Stimulated activated CD8-positive, alpha-beta memory T cell treated with anti-CD3 and anti-CD28 coated beads, Interleukin-15, amount 100 ng/mL, for 4 hours (primary cell): ENCODE measurements around the gene HPSE2.
A peak's percentile ranks its signal among the peaks of the same experiment; 100 is the strongest.
"Not testable (repeated sequence)": the region's sequence is repeated elsewhere in the genome, so short reads cannot be mapped to it uniquely, and the experiment has no call there.

Experiments
- DNase-seq, 2 donors: peaks; one replicate each; pipeline ENCODE4 v3.0.0-alpha.2; 2020; ENCODE audit warnings: low read depth in 2 of 2

HPSE2 gene

DNA sequence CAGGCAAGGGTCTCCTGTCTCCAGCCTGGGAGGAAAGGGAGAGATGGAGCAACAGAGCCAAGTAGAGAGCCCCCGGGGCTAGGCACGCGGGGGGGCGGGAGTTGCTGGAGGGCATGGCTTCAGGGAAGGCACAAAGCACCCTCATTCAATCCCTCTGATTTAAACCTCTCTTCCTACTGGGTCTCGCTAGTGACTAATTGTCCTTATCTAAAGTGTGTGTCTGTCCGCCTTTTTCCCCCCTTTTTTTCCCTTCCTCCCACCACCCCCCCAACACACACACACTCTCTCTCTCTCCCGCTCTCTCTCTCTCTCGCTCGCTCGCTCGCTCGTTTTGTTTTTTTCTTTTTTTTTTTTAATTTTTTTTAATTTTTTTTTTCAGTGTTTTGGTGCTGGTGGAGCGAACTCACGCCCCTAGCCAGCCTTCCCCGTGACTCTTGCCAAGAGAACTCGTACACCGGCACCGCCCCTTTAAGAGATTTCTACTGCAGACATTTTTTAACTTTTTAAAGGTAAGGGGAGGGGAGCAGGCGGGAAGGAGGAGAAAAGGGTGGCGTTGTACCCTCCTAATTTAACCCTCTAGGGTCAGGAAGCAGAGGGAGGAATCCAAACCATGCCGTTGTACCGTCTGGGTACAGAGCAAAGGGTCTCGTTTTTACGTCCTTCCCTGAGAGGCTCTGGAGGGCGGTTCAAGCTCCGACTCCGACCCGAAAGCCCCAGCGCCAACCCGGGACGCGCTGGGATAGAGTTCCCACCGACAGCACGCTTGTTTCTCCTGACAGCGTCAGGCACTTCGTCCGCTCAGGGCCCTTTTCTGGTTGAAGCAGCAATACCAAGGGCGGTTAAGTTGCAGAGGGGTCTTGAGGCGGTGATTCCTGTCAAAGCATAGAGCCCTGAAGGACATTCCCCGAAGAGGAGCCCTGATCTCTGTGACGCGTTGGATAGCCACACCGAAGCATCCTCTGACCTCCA lies at the start of gene HPSE2:
Gene HPSE2 (minus strand): TSS at position 195 of the 969 bp plus-strand sequence.
- DNase-seq: no peak

DNA sequence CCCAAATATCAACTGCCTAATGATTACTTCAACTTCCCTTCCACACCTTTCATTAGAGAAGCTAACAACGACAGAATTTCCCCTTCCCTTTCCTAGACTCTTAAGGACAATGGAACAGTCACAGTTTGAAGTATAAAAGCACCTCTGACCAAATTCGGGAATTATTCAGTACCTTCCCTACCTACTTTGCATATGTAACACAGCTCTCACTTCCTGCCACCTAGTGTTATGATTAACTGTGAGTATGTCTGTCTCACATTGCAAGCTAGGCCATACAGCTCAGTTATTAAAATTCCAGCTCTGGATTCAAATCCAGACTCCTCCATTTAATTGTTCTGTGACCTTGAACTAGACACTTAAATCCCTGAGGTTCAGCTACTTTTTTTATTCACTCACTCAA lies 44.8 kb upstream of the HPSE2 start:
- no peak for DNase-seq

DNA sequence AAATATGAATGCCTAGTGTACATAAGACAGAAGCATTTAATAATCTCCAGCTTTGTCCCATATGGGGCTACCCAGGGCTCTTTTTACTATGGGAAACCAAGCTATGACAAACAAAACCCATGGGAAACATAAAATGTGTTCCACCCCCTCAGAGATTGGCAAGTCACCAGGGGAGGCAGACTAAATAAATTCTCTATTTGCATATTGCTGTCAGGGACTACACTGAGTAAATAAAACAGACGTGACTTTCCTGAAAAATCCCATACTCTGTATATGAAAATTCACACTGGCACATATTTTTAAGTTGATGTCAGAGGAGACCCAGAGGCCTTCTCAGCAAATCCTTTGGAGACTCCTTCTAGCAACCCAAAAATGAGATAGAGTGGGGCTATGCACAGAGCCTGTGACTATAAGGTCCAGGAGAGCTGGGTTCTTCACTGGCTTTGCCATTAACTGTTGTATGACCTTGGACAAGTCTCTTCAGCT lies 44.0 kb upstream of the HPSE2 start:
- DNase-seq: no peak

DNA sequence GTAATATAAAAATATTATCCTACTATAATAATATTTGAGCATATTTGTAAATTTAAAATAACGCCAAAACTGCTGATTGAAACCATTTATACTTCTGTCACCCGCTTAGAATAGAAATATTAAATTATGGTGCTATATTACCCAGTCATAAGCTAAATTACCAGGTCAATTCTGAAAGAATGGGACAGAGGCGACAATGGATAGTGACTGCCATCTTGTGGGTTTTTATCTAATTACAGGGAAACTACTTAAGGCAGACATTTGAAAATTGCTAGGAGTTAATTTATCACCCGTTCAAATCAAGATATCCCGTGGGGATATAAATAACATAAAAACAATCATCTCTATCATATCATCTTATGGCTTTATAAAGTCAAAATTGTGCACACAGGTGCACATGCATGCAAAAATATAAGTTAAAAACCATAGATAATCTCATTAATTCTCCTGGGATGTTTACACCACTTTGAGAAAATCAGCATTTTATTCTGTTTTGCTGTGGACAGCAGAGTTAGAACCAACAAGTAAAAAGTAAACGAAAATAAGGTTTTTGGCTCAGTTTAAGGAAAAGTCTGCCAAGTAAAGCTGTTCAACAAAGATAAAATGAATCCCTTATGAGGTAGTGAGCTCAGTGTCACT lies 41.3 kb upstream of the HPSE2 start:
- no peak for DNase-seq

DNA sequence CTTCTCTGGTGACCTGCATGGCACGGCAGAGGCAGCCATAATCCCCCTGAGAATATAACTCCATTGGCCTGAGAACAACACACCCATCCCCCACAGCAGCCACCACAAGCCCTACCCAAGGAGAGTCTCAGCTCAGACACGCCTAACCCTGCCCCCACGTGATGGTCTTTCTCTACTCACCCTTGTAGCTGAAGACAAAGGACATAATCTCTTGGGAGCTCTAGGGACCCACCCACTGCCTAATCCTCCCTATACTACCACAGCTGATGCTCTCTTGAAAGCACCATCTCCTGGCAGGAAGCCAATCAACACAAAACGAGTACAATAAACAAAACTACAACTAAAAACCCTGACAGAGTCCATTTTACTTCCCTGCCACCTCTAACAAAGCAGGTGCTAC lies 30.7 kb upstream of the HPSE2 start:
- no peak for DNase-seq

DNA sequence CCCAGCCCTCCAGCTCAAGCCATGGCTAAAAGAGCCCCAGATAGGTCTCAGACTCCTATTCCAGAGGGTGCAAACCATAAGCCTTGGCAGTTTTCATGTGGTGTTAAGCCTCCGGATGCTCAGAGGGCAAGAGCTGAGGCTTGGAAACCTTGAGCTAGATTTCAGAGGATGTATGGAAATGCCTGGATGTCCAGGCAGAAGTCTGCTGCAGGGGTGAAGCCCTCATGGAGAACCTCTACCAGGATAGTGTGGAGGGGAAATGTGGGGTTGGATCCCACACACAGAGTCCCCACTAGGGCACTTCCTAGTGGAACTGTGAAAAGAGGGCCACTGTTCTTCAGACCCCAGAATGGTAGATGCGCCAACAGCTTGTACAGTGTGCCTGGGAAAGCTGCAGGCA lies 13.2 kb upstream of the HPSE2 start:
- no peak for DNase-seq

DNA sequence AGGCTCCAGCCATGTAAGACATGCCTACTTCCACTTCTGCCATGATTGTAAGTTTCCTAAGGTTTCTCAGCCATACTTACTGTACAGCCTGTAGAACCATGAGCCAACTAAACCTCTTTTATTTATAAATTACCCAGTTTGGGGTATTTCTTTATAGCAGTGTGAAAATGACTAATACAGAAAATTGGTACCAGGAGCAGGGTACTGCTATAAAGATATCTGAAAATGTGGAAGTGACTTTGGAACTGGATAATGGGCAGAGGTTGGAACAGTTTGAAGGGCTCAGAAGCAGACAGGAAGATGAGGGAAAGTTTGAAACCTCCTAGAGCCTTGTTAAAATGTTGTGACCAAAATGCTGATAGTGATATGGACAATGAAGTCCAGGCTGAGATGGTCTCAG lies 12.2 kb upstream of the HPSE2 start:
- not testable (repeated sequence) for DNase-seq

DNA sequence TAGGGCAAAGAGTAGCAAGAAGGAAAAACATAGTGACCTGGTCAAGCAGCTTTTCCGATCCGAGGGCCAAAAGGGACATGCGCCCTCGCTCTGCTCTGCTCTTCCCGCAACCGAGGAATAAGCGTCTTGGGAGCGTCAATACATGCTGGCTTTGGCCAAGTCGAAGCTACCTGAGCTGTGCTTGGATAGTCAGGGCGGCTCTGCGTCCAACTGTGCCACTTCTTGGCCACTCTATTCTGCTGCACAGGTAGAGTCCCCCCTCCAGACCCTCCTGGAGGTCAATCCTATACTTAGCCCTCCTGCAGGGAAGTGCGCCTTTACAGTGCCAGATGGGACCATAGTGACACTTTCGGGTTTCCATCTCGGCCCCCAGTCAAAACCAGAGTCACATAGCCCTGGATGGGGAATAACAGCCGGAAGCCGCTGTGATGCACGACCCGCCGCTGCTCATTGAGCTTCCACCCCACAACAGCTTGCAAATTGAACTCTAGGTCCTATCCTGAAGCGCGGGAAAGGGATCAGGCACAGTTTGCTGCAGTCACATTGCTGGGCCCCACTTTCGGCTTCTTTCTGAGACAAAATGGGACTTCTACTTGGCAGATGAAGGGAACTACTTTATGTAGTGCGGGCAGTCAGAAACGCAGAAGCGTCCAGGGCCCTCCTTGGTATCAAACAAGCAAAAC lies 1.1 kb upstream of the HPSE2 start:
- DNase-seq: no peak

DNA sequence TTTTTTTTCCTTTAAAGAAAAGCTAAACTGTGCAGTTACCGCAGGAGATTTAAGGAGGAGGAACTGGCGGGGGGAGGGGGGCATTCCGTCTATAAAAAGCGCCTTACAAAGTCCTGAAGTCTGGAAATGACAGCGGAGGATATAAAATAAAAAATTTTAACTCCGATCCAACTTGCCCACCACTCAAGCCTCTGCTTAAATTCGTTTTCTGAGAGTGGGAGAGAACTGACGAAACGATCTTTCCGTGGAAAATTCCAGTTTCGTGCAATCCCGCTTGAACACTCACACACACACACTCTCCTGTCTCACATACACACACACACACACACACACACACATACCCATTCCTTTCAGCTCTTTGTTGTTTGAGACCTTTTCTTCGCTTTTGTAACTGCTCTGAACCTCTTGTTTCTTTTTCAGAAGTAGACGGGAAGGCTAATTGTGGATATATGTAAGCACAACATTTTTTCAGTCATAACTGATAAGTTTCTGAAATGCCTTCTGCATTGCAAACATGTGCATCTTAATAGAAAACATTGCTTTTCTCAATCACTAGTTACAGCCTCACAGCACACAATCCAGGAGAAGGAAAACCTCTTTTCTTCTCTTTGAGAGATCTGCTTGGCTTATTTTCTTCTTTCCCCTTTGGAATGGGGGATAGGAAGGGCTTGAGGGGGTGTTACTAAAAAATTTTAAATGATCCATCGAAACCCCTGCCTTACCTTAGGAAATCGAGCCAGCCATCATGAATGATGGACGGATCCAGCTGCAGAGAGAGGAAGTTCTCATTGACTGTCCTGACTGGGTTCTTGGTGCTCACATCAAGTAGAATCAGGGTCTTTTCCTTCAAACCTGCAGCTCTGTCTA lies 628 bp downstream of the HPSE2 start:
- no peak for DNase-seq

DNA sequence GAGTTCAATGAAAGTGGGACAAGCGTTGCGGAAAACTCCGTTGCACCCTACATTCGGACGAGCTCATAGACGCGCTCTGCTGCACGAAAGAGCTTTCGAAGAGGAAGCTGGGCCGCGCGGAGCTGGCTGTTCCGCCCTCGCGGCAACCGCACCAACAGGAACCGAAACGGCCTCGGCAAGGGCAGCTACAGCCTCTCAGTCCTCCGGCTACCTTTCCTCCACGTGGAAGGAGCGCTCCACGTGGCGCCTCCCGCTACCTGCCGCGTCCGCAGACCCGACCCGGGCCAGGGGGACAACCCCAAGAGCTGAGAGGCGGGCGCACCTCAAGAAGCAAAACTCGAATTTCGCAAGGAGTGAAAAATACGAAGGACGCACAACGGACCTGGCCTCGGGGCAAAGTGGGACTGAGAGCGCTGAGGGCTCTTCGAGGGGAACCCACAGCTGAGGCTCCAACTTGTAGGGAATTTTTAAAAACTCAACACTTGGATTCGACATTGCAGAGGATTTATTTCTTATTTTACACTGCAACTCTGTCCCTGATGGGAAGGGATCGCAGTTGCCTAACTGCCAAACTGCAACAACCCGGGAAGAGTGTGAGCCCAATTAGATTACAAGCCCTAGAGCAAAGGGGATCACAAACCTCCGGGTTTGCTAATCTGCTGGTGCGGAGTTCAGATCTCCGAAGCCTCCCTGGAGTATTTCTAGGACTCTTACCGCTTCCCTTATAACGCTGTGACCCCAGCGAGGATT lies 1.4 kb downstream of the HPSE2 start:
- peak in 1 of 2 donors; percentile 9 for DNase-seq

DNA sequence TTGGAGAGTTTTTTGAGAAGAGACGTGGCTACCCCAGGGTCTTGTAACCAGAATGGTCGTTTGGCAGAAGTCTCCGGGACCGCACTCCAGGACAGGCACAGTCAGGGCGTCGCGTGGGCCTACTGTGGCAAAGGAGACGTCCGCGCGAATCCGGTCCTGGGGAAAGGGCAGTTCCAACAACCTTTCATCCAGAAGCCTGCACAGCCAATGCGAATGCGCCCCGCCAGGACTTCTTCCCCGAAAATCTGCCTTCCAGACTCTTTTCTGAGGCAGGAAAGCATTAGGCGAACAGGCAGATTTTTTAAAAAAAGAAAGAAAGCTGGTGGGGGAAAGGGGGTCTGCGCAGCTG lies 2.0 kb downstream of the HPSE2 start:
- no peak for DNase-seq

DNA sequence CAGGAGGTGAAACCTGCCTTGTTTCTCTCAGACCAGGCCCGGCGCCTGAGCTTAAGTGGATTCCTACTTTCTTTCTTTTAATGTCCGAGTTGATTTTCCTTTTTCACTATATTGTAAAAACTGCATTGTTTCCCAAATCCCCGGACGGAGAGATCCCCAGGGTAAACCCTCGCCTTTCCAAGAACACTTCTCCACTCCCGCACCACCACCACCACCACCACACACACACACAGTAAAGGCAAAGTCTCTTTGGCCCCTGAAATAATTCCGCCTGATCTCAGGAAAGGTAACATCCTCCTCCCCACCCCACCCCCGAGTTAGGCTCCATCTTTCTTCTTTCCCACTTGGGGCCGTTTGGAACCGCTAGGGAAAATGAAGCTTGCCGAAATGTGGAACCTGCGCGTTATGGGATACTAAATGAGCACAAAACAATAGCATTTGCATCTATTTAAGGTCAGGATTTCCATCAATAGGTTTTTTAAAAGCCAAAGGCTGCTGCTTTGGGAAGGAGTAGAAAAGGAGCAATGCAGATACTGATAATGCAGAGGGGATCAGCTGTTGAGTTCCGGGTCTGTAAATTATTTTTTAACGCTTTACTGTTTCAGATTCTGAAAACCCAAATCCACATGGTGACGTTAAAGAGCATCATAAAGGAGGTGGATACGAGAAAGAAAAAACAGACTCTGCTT lies 2.5 kb downstream of the HPSE2 start:
- no peak for DNase-seq

DNA sequence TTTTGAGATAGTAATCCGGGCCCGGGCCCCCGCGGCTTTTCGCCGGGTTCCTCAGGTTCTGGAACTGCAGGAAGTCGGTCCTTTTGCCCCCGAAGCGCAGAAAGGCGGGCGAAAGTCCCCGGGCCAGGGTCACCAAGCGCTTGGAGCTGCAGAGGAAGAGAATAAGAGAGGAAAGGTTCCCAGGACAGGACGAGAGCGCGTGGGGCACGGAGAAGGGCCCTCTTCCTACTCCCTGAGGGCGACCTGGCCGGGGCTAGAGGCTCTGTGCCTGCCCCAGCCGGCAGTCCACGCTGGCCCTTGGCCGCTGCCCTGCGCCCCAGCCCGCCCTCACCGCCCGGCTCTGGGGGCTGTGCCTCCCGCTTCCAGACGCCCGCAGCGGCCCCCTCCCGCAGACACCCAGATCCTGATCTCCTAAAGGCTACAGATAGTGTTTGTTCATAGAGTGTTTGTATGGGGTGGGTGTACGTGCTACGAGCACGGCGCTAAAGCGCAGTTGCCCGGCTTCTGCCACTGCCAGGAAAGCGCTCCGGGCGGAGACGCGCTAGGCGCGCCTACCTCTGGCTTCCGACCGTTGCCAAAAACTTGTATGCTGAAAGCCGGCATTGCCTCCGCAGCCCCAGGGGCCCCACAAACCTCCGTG lies 3.2 kb downstream of the HPSE2 start:
- DNase-seq: no peak

DNA sequence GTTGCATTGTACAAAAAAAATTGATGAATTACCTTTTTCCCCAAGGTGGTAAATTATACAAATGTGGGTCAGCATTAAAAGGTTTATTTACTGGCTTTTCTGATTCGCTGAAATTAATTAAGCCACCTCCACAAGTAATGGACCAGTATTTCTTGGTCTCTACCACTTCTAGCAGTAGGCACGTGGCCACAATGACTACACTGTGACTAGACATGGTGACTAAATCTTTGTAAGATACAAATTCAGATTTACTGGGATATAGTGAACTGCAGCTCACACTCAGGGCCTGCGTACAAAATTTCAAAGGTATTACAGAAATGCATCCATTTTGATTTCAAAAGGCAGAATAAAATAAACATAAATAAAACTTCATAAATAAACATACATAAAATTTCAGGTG lies 10.9 kb downstream of the HPSE2 start:
- no peak for DNase-seq

DNA sequence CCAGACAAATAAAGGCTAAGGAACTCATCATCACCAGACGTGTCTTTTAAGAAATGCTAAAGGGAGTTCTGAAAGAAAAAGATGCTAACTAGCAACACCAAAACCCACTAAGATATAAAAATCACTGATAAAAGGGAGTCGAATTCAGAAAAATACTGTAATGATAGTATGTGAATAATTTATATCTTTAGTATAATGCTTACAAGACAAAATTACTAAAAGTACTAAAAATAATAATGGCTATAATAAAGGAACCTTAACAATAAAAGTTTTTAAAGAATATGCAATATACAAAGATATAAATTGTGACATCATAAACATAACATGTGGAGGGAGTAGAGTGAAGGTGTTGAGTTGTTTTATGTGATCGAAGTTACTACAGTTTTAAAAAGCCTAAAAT lies 28.3 kb downstream of the HPSE2 start:
- no peak for DNase-seq

DNA sequence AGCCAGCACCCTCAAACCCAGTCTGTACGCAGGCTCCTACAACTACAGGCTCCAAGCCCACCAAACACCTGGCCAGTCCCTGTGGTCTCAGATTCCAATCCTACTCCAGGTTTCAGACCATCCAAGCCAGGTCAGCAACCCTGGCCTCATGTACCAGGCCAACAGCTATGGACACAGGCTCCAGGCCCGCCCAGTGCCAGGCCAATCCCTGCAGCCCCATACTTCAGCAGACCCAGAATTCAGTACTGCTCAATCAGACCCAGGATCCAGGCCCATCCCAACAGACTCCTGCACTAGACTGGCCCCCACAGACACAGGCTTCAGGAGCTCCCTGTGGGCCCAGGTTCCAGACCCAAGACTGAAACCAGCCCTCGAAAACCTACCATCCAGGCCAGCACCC lies 32.3 kb downstream of the HPSE2 start:
- DNase-seq: no peak

DNA sequence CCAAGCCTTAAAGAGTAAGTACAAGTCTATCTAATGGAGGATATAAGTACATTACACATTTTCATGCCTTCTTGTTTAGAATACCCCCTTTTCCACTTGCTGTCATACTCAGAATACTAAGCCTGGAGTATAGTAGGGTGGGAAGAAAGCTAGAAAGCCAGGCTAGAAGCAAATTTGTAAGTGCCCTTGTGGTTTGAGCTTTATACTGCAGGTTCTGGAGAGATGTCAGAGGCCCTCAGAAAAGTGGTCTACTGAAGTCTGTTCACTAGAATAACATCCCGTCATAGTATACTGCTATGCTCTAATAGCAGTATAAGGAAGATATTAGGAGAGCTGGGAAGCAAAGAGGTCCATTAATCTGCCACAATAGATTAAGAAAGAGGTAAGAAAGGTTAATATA lies 62.7 kb downstream of the HPSE2 start:
- no peak for DNase-seq

DNA sequence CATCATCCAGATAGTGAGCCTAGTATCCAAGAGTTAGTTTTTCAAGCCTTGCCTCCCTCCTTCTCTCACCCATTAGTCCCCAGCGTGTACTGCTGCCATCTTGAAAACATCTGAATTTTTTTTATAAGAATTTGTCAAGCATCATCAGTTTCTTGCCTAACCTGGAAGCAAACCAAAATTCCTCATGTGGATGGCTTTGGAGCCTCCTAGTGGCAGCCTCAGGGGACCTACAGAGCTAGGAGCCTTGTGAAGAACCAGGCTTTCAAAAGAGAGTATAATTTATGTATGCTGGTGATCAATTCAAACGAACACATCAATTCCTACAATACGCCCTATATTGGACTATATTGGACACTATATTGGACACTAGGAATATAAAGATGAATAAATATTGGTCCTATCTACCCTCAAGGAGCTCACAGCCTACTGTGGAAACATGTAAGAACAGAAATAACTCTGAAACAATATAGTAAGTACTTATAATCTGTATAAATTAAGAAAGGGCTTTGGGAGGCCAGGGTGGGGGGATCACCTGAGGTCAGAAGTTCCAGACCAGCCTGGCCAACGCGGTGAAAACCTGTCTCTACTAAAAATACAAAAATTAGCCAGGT lies 63.4 kb downstream of the HPSE2 start:
- DNase-seq: no peak

DNA sequence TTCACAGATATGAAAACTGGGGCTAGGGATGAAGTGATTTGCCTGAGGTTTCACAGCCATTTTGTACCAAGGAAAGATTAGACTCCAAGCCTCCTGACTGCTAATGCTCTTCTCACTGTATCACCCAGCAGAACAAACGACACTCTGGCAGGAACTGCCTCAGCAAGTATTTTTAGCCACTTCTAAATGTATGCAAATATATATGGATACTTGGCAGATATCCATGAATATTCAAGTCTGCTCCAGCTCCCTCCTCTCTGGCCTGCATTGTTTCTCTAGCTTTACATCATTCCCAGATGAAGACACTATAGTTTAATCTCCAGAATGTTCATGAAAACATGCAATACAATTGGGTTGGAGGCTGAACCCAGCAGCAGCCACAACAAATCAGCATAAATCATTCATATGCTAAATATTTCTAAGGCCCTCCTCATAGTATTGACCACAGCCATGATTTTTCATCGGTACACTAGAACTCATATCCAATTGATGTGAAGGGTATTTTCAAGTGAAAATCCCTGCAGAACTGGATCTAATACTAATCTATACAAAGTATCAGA lies 65.5 kb downstream of the HPSE2 start:
- no peak for DNase-seq
